DLD1 (cell line): ENCODE measurements around the gene ABCG5.

Experiments
- in situ Hi-C: cut with HindIII; loops from 2 replicates; pipeline ENCODE4 v1.10.0; 2017; ENCODE audit warnings: low sequenced_read_pairs

ABCG5 gene

DNA sequence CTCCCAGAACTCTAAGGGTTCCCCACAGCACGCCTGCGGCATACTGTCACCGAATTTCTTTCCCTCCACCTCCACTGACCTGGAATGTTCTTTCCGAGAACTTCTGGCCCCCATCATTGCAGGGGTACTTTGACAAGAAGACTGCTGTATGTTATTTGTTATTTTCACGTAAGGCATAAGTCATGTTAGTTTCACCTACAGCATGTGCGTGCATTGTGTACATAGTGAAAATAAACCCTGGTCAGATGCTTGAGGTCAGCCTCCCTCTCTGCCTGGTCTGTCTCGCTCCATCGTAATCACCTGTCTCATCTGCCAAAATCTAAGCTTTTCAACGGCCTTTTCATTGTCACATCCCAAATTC lies 4.2 kb upstream of the ABCG5 start:
- in situ Hi-C loops, result no loop called here

DNA sequence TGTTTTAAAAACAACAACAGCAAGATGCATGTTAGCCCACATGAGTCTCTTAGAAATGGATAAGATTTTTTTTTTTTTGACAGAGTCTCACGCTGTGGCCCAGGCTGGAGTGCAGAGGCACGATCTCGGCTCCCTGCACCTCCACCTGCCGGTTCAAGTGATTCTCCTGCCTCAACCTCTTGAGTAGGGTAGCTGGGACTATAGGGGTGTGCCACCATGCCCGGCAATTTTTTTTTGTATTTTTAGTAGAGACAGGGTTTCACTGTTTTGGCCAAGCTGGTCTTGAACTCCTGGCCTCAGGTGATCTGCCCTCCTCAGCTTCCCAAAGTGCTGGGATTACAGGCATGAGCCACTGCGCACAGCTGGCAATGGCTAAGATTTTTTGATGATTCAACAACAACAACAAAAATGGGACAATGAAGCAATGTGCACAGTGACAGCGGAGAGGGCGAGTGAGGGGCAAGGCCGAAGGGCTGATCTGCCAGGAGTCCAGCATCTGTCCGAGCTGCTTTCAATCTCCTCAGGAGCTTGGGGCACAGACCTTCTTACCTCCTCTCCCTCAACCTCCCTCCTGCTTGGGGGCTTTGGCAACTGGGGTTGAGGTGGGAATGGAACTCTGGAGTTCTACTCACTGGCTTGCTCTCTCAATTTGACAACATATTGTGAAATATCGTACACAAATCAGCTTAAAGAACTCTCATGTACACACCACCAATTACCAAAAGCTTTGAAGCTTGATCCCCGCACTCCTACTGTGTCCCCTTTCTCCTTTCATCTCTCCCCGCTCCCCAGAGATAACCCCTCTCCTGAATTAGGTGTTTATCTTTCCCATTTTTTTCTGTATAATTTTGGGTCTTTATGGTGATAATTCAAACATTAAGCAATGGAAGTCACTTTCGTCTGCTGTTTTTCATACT lies 3.6 kb upstream of the ABCG5 start:
- in situ Hi-C loops, result no loop called here

DNA sequence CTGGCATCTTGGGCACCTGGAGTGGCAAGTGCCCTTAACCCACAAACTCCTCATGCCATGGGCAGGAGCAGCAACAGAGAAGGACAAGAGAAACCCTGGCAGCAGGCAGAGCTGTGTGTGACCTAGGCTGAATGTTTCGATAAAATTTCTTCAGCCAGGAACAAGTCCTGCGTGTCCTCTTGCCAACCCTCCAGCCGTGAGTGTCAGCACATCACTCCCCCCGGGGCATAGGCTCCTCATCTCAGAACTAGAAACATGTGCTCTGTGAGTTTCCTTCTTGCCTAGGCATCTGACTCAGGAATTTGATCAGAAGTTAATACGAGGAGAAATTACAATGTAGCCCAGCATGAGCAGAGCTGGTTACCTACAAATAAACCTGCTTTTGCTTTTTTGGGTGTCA lies 2.3 kb upstream of the ABCG5 start:
- in situ Hi-C loops, result no loop called here

DNA sequence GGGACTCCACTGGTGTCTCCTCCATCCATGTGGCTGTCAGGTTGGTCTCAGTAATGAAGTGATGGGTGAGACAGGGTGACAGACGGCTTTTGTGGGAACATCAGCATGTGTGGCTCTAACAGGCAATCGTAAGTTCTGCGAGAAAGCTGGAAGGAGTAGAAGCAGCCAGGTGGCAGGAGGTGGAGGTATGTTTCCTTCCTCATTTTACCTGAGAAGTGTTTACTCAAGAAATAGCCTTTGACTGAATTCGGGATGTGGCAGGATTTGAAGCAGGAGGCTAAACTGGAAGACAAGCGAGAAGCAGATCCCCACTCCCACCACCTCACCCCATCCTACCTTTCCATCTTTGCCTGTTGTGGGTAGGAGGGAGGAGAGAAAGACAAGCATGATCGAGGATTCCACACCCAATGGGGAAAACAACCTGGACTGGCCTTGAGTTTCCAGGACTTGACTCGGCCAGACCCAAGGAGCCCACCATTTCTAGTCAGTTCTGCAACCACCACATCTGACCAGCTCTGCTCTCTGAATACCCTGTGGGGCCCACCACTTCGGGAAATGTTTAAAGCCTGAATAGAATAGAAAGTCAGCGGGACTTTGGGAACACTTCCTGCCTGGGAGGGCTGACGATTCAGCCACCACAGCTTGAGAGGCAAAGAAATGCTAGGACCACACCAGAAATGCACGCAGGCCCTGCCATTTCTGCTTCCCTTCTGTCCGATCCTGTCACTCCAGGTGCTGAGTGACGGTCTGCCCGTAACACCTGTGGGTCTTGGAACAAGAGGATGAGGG lies 1.3 kb upstream of the ABCG5 start:
- in situ Hi-C loops, result no loop called here

DNA sequence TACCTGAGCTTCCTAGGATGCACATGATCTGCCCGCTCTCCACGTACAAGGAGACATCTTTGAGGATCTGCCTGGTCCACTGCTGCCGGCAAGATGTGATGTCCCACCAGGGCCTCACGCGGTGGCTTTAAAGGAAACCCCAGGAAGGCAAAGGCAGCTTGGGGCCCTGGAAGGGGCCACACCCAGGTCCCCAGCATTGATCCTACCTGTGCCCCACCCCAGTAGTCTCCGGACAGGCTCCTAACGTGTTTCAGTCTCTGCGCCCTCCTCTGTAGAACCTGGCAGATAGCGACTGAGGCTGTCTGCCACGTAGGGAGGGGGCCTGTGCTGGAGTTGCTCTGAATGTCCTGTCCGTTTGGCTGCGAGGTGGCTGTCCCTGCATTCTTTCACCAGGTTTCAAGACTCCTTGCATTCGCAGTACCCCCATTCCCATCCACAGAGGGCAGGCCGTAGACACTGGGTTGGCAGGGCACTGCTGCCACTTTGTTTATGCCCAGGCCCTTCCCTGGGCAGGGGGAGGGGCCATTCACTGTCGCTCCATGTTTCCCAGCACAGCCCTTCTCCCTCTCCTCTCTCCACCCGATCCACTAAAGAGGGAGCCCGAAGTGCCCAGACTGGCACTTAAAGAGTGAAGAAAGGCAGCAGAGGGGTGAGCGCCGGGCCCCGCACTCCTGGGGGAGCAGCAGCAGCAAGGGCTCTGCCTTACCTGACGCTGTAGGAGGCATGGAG lies 644 bp downstream of the ABCG5 start:
- in situ Hi-C loops, result no loop called here

DNA sequence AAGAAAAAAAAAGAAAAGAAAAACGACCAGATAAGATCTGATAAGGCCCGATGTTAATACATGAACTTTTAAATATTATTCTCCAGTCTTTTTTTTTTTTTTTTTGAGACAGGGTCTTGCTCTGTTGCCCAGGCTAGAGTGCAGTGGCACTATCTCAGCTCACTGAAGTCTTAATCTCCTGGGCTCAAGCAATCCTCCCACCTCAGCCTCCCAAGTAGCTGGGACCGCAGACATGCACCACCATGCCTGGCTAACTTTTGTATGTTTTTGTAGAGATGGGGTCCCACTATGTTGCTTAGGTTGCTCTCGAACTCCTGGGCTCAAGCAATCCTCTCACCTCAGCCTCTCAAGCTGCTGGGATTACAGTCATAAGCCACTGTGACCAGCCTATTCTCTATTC lies 1.6 kb downstream of the ABCG5 start:
- in situ Hi-C loops, result no loop called here

DNA sequence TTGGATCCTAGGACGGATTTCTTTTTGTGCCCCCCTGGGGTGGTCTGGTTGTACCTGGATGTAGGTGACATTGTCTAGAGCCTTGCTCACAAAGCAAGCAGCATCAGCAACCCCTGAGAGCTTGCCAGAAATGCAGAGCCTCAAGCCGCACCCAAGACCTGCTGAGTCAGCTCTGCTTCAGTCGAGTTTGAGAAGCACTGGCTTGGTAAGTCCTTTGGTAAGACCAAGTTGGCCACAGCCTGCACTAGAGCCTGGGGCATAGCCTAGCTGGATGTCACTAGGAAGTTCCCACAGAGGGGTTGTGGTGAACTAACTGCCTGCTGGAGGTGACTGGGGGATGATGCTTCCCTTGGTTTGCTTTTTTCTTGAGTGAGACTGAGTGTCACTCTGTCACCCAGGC lies 6.2 kb downstream of the ABCG5 start:
- in situ Hi-C loops, result no loop called here

DNA sequence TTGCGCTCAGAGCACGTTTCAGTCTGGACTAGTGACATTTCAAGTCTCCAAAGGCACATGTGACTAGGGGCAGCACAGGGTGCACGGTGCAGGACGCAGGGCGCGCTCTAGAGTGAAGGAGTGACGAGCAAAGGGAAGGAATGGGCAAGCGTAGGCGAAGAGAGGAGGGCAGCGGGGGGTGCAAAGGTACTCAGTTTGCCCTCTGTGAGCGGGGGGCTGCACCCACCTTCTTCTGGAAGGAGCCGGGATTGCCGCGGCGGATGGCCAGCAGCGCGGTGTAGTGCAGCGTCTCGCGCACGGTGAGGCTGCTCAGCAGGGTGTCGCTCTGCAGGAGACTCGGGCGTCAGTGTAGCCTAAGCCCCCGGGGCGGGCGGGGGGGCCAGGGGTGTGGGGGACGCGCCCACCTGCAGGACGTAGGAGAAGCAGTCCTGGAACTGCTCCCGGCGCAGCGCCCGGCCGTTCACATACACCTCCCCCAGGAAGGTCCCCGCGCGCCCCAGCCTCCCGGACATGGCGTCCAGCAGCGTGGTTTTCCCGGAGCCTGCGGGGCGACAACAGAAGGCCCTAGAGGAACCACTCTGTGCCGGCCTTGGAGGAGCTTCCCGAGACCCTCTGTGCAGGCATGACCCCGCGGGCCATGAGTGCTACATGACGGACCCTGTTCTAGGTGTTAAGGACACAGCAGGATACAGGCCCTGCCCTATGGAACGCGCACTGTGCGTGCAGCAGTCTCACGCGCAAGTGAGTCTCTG lies 6.9 kb downstream of the ABCG5 start:
- in situ Hi-C loops, result no loop called here

DNA sequence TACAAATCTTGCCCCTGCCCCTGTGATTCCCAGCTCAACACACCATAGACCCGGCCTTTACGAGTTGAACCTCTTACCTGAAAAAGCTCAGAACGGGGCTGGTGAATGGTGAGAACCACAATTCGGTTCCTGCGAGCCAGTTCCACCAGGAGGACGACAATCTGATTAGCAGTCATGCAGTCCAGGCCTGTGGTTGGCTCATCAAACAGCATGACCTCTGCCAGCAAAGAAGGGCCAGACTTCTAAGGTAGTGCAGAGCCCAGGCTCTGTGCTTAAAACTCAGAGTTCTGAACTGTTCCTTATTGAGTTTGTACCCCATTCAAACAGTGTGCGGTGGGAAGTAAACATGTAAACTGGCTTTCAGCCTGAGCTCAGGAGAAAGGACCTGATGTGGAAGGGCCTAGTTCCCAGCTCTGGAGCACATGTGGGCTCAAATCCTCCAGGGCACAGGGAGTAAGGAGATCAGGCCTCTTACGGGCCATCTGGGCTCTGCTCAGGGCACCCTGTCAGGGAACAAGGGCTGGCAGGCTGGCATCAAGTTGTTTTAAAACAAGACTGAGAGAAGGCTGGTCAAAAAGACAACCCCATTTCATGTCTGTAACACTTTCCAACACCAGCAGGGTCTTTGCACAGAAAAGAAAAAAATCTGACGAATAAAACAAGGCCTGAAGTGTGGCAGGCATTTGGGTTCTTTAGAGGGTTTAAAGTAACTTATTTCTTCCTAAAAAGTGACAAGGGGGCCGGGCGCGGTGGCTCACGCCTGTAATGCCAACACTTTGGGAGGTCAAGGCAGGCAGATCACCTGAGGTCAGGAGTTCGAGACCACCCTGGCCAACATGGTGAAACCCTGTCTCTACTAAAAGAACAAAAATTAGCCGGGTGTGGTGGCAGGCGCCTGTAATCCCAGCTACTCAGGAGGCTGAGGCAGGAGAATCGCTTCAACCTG lies 12.1 kb downstream of the ABCG5 start:
- in situ Hi-C loops, result no loop called here

DNA sequence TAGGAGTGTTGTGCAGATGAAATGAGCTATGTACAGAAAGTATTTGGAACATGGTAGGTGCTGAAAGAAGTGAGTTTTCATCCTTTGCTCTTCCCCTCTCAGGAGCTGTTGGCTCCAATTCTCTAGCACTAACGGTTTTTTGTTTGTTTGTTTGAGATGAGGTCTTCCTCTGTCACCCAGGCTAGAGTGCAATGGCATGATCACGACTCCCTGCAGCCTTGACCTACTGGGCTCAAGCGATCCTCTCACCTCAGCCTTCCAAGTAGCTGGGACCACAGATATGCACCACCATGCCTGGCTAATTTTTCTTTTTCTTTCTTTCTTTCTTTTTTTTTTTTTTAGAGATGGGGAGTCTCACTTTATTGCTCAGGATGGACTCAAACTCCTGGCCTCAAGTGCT lies 12.8 kb downstream of the ABCG5 start:
- in situ Hi-C loops, result no loop called here

DNA sequence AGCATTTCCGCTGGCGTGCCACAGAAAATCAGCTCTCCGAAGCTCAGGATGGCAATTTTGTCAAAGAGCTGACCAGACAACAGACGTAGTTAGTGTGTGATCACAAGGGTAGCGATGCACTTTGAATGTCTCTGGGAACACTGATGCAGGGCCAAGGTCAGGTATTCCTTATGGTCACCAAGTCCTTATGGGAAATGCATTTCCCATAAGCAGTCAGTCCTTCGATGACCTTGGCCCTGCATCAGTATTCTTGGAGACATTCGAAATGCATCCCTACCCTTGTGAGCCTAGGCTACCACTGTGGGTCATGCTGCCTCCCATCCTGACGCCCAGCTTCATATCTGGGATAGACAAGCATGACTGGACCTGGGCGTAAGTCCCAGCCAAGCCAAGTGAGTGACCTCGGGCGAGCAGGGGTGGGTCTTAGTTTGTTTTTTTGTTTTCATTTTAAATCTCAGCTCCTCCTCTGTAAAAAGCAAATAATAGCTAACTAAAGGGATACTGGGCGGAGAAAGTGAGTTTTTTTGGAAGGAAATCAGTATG lies 13.6 kb downstream of the ABCG5 start:
- in situ Hi-C loops, result no loop called here

DNA sequence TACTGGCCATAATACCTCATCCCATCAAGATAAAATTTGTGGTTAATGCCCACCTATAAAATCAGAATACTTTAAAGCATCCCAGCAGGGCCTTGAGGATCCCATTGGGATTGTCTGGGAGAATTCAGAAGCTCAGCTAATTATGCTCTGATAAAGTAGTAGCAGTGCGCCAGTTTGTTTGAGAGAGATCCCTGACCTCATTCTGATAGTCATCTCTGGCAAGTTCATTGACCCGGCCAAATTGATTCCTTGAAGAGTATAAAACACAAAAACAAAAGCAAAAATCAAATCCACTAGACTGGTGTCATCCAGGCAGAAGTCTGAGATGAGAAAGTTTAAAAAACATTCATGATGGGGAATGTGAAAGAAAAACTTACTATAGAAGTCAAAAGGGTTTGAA lies 14.1 kb downstream of the ABCG5 start:
- in situ Hi-C loops, result no loop called here

DNA sequence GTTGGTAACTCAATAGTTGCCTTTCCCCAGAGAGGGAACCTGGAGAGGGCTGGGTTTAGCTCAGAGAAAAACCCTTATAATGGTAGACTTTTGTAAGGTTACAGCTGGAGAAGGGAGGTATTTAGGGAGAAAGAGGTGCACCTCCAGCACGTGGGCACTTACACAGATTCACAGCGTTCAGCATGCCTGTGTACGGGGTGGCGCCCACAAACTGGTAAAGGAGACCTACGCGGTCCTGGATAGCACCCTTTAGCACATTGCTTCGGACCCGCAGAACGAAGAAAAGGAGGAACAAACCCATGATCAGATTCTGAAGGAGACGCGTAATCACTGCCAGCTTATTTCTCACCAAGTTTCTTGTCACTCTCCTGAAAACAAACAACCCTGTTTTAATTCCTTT lies 14.9 kb downstream of the ABCG5 start:
- in situ Hi-C loops, result no loop called here

DNA sequence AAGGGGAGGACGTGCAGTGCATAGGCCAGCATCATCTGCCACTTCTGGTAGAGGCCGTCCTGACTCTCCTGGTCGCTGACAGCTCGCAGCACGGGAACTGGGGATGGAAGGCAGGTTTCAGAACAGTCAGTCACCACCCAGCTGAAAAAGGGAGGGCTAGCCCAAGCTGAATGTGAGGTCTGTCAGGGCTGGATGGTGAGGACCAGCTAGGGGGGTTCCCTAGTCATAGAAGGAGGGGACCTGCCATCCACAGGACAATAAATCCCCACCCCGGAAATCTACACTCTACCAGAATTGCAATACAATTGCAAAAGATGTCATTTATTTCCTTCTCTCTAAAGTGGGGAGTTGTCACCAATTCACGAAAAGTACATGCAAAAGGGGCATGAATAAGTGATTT lies 15.8 kb downstream of the ABCG5 start:
- in situ Hi-C loops, result no loop called here

DNA sequence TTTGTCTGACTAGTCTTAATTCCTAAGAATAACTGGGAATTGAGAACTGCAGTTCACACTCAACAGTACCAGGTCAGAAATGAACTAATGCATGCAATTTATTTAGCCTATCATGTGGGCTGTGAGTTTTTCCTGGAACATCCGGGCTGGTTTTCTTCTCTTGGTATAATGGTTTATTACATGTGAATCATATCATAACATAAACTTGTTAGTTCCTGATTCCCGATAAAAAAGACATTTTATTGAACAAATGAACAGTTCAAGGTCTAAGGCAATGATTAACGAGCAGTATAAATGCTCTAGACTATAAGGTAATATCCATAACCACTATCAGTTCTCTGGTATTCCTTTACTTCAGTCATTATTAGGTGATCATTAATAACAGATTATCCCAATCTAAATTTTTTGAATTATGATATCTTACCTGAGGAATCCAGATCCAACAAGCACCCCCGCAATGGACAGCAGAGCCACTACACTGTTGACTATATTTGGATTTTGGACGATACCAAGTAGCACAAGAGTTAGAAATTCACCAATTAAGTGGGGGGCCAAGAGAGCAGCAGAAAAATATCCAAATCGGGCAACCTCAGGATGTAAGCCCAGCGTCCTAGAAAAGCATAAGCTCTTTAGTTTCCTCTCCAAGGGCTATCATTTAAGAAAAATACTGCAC lies 19.0 kb downstream of the ABCG5 start:
- in situ Hi-C loops, result no loop called here

DNA sequence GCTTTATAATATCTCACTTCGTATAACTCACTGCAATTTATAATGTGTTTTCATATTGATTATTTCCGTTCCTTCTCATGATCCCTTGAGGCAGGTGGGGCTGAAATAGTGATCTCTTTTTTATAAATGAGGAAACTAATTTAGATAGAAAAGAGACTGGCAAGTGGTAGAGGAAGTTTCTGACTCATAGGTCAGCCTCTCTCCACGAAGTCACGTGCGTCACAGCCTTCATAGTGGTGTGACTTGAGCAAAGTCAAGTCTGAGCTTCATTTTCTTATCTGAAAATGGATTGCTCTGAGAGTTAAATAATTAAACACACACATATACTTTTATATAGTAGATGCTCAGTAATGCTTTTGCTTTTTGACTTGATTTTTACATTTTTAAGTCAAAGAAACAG lies 19.9 kb downstream of the ABCG5 start:
- in situ Hi-C loops, result no loop called here

DNA sequence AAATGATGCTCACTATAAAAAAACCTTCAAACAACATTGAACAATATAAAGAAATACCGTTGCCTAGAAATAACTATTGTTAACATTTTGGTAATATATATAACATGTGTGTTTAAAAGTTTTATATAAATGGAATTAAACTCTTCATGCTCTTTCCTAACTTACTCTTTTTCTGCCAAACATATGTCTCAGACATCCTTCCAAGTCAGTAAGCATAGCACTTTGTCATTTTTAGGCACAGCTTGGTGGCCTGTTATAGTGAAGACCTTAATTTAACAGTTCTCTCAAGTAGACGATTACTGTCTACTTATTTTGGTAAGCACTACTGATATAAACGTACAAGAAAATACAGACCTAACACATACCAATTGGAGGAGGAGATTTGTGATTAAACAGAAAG lies 23.9 kb downstream of the ABCG5 start:
- in situ Hi-C loops, result no loop called here

DNA sequence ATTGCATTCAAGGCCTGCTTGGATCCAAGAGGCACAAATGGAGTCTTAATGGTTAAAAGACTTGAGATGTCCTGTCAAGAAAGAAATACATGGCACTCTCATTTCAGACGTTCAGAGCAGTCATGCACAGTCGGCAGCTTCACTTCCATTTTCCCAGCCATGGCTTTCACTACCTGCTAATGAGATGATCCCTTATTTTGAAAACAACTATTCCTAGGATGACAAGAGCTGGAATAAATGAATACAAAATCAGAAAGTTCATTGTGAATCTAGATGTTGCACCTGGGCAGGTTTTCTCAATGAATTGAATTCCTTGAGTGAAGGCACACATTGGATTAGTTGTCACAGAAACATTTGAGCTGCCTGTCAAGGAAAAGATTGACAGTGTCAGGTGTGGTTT lies 25.7 kb downstream of the ABCG5 start:
- in situ Hi-C loops, result no loop called here

DNA sequence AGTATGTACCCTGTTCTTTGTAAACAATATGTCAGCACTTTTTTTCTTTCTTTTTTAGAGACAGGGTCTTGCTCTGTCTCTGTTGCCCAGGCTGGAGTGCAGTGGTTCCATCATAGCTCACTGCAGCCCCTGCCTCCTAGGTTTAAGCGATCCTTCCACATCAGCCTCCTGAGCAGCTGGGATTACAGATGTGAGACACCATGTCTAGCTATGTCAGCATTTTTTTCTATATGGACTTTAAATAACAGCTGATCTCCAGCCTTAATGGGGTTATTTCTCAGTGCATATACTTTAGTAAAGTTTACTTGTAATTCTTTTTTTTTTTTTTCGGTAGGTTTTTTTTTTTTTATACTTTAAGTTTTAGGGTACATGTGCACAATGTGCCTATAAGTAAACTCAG lies 26.6 kb downstream of the ABCG5 start:
- in situ Hi-C loops, result no loop called here
